ENCODE data around the gene CHRNG.
A peak's percentile ranks its signal among the peaks of the same experiment; 100 is the strongest.
"Not testable (repeated sequence)": the region's sequence is repeated elsewhere in the genome, so short reads cannot be mapped to it uniquely, and the experiment has no call there.

The CHRNG gene

GRCh38 chr2:232551776-232552175 lies 12.3 kb downstream of the CHRNG start:
- DNase-seq (ENCODE audit: low spot score in 2 of 2) (no peak), ATAC-seq (ENCODE audit: low read depth) (no peak)
- H3K9me3 Mint-ChIP-seq = peaks cover 1% of the 10 kb centered on the region
- H3K36me3 Mint-ChIP-seq = peaks cover 14% of the 10 kb centered on the region
- H3K27ac Mint-ChIP-seq = peak overlapping the region; percentile 97
- H3K27me3 Mint-ChIP-seq = no peaks in the 10 kb centered on the region
- H3K4me3 Mint-ChIP-seq = peak overlapping the region; percentile 100
- peaks cover 43% of the 10 kb centered on the region for H3K4me1 Mint-ChIP-seq

GRCh38 chr2:232556426-232556825 lies 16.9 kb downstream of the CHRNG start:
- Mint-ChIP-seq H3K27me3 (no peaks in the 10 kb centered on the region), H3K27ac (no peak overlapping the region), H3K9me3 (no peaks in the 10 kb centered on the region)

GRCh38 chr2:232562515-232563151 lies 23.1 kb downstream of the CHRNG start:
- peaks cover 40% of the 10 kb centered on the region for H3K36me3 Mint-ChIP-seq
- no peak overlapping the region for H3K4me3 Mint-ChIP-seq
- peaks cover 9% of the 10 kb centered on the region for H3K4me1 Mint-ChIP-seq
- ATAC-seq (ENCODE audit: low read depth) (peak; percentile 80), DNase-seq (ENCODE audit: low spot score in 2 of 2) (no peak)
- H3K9me3 Mint-ChIP-seq = no peaks in the 10 kb centered on the region
- H3K27ac Mint-ChIP-seq = no peak overlapping the region
- H3K27me3 Mint-ChIP-seq = no peaks in the 10 kb centered on the region

More at GRCh38 chr2:232556426-232556825, 16.9 kb downstream of the CHRNG start:
- DNase-seq (ENCODE audit: low spot score in 2 of 2) = no peak
- Mint-ChIP-seq H3K4me1 (peaks cover 32% of the 10 kb centered on the region), H3K4me3 (no peak overlapping the region), H3K36me3 (peaks cover 36% of the 10 kb centered on the region)
- no peak for ATAC-seq (ENCODE audit: low read depth)

DNA sequence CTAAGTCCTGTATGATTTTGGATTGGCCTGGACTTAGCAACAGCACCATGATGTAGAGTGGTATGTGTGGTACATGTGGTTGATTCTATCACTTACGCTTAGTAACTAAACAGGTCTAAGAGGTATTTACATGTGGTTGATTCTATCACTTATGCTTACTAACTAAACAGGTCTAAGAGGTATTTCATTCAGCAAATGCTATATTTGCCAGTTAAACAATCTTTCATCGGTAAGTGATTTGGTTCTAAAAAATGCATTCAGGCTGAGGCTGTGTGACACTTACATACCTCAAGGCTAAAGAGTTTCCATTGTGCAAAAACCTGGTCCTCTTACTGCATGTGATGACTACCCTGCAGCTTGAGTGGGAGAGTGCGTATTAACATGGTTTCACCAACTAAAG lies 24.1 kb downstream of the CHRNG start:
- DNase-seq (ENCODE audit: low spot score in 2 of 2) (no peak), ATAC-seq (ENCODE audit: low read depth) (no peak)
- Mint-ChIP-seq H3K4me1 (peaks cover 9% of the 10 kb centered on the region), H3K27ac (no peak overlapping the region), H3K27me3 (no peaks in the 10 kb centered on the region), H3K4me3 (no peak overlapping the region), H3K9me3 (no peaks in the 10 kb centered on the region), H3K36me3 (peaks cover 43% of the 10 kb centered on the region)

GRCh38 chr2:232567721-232568120 lies 28.2 kb downstream of the CHRNG start:
- ATAC-seq (ENCODE audit: low read depth) = no peak
- H3K9me3 Mint-ChIP-seq = no peaks in the 10 kb centered on the region
- peaks cover 3% of the 10 kb centered on the region for H3K4me1 Mint-ChIP-seq
- no peak overlapping the region for H3K4me3 Mint-ChIP-seq
- peaks cover 43% of the 10 kb centered on the region for H3K36me3 Mint-ChIP-seq
- H3K27ac Mint-ChIP-seq = no peak overlapping the region
- no peaks in the 10 kb centered on the region for H3K27me3 Mint-ChIP-seq
- DNase-seq (ENCODE audit: low spot score in 2 of 2) = no peak

GRCh38 chr2:232568161-232568560 lies 28.7 kb downstream of the CHRNG start:
- H3K27me3 Mint-ChIP-seq = no peaks in the 10 kb centered on the region
- no peak overlapping the region for H3K4me3 Mint-ChIP-seq
- no peaks in the 10 kb centered on the region for H3K9me3 Mint-ChIP-seq
- DNase-seq (ENCODE audit: low spot score in 2 of 2) (no peak), ATAC-seq (ENCODE audit: low read depth) (no peak)
- H3K4me1 Mint-ChIP-seq = no peaks in the 10 kb centered on the region
- no peak overlapping the region for H3K27ac Mint-ChIP-seq
- H3K36me3 Mint-ChIP-seq = peaks cover 42% of the 10 kb centered on the region

- no peaks in the 10 kb centered on the region for H3K27me3 Mint-ChIP-seq
- no peaks in the 10 kb centered on the region for H3K9me3 Mint-ChIP-seq
- H3K27ac Mint-ChIP-seq = no peak overlapping the region
- peaks cover 48% of the 10 kb centered on the region for H3K36me3 Mint-ChIP-seq
- ATAC-seq (ENCODE audit: low read depth) (no peak), DNase-seq (ENCODE audit: low spot score in 2 of 2) (no peak)
- H3K4me3 Mint-ChIP-seq = no peak overlapping the region
- H3K4me1 Mint-ChIP-seq = no peaks in the 10 kb centered on the region
Measured at GRCh38 chr2:232569541-232569940, 30.0 kb downstream of the CHRNG start.

- not testable (repeated sequence) for ATAC-seq (ENCODE audit: low read depth); H3K4me3 Mint-ChIP-seq; H3K9me3 Mint-ChIP-seq; H3K4me1 Mint-ChIP-seq; DNase-seq (ENCODE audit: low spot score in 2 of 2); H3K27ac Mint-ChIP-seq; H3K27me3 Mint-ChIP-seq
- H3K36me3 Mint-ChIP-seq = peaks cover 50% of the 10 kb centered on the region
Measured at GRCh38 chr2:232570481-232570880, 31.0 kb downstream of the CHRNG start.

GRCh38 chr2:232571026-232571474 lies 31.6 kb downstream of the CHRNG start:
- no peaks in the 10 kb centered on the region for H3K27me3 Mint-ChIP-seq
- no peaks in the 10 kb centered on the region for H3K9me3 Mint-ChIP-seq
- ATAC-seq (ENCODE audit: low read depth) = no peak
- DNase-seq (ENCODE audit: low spot score in 2 of 2) = no peak
- peaks cover 48% of the 10 kb centered on the region for H3K36me3 Mint-ChIP-seq
- no peaks in the 10 kb centered on the region for H3K4me1 Mint-ChIP-seq
- H3K4me3 Mint-ChIP-seq = no peak overlapping the region
- H3K27ac Mint-ChIP-seq = no peak overlapping the region

DNA sequence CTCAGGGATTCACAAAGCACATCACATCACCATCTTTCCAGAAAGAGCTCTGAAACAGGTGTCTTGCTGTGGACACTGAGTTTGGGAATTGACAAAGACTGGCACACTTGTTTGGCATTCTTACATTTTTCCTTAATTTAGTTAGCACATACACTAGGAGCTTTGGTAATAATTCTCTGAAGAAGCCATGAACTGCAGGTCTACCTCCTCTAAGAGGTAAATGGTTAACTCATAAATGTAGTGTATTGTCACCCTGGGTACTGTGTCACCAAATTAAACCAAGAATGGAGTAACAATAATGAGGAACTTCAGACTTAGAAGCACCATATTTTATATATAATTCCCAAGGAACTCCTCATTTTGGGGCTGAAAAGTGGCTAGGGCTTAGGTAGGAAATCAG lies 33.5 kb downstream of the CHRNG start:
- ATAC-seq (ENCODE audit: low read depth) (no peak), DNase-seq (ENCODE audit: low spot score in 2 of 2) (no peak)
- no peaks in the 10 kb centered on the region for H3K4me1 Mint-ChIP-seq
- H3K27ac Mint-ChIP-seq = no peak overlapping the region
- no peaks in the 10 kb centered on the region for H3K27me3 Mint-ChIP-seq
- no peaks in the 10 kb centered on the region for H3K9me3 Mint-ChIP-seq
- peaks cover 39% of the 10 kb centered on the region for H3K36me3 Mint-ChIP-seq
- no peak overlapping the region for H3K4me3 Mint-ChIP-seq

DNA sequence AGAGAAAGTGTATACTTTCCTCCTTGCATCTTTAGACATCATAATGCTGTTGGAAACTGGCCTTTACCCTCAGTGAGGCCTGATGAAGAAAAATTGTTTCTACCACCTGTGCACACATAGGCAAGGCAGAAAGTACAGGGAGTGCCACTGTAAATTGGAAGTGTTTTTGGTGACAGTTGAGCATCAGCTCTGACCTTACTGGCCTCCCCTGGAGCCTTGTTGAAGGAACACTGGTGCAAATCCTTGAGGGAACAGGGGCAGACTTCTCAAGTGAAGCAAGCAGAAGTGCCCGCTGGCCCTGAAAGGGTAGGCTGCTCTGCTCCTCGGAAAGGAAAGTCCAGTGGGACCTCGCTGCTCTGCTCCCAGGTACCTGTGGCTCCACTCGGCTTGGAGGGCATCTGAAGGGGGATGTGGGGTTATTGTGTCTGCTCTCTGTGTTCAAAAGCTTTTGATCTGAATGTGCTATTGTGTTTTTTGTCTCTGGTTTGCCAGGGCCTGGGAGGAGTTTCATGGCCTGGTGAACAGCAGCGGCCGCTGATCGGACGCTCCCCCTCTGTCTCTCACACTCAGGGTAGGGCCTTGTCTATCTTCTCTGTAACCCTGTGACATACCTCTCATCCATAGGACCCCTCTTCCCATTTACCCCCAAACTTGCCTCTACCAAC lies 34.4 kb downstream of the CHRNG start:
- ATAC-seq (ENCODE audit: low read depth) (no peak), DNase-seq (ENCODE audit: low spot score in 2 of 2) (no peak)
- no peak overlapping the region for H3K27ac Mint-ChIP-seq
- no peaks in the 10 kb centered on the region for H3K27me3 Mint-ChIP-seq
- no peaks in the 10 kb centered on the region for H3K9me3 Mint-ChIP-seq
- H3K4me1 Mint-ChIP-seq = no peaks in the 10 kb centered on the region
- H3K4me3 Mint-ChIP-seq = no peak overlapping the region
- H3K36me3 Mint-ChIP-seq = peaks cover 37% of the 10 kb centered on the region

DNA sequence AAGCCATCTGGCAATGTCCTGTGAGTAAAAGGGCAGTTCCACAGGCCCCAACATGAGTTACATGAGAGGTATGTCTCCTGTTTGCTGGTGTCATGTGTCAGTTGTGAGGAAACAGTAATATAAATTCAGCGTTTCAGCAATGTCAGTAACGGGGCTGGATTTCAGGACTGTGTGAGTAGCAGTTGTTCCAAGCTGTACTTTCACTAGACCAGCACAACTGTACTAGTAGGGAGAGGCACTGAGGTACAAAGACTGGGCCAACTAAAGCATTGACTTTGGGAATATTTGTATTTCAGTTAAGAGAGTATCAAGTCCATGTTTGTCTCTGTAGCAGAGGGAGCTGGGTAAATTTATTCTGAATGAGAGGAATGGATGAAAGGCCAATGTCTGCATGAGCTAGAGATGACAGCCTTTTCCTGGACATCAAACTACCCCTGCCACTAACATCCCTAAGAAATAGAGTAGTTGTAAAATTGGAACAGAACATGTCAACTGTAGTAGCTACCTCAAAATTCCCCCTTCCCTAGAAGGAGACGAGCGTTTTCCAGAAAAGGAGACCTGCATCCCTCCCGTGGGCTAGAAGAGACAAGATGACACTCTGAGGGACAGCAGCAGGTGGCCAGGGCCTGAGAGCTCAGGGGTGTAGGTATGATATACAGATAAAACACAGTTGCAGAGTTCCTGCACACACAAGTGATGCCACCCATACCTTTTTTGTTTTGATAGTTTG lies 35.3 kb downstream of the CHRNG start:
- no peak for DNase-seq (ENCODE audit: low spot score in 2 of 2)
- Mint-ChIP-seq H3K4me3 (no peak overlapping the region), H3K36me3 (peaks cover 31% of the 10 kb centered on the region), H3K9me3 (no peaks in the 10 kb centered on the region), H3K4me1 (no peaks in the 10 kb centered on the region), H3K27me3 (no peaks in the 10 kb centered on the region), H3K27ac (no peak overlapping the region)
- no peak for ATAC-seq (ENCODE audit: low read depth)

GRCh38 chr2:232575404-232575746 lies 35.9 kb downstream of the CHRNG start:
- no peaks in the 10 kb centered on the region for H3K9me3 Mint-ChIP-seq
- H3K36me3 Mint-ChIP-seq = peaks cover 32% of the 10 kb centered on the region
- ATAC-seq (ENCODE audit: low read depth) (no peak), DNase-seq (ENCODE audit: low spot score in 2 of 2) (no peak)
- H3K4me3 Mint-ChIP-seq = no peak overlapping the region
- H3K4me1 Mint-ChIP-seq = peaks cover 5% of the 10 kb centered on the region
- H3K27ac Mint-ChIP-seq = no peak overlapping the region
- no peaks in the 10 kb centered on the region for H3K27me3 Mint-ChIP-seq

GRCh38 chr2:232576995-232577394 lies 37.5 kb downstream of the CHRNG start:
- Mint-ChIP-seq H3K4me1 (peaks cover 8% of the 10 kb centered on the region), H3K4me3 (no peak overlapping the region), H3K27ac (no peak overlapping the region), H3K9me3 (no peaks in the 10 kb centered on the region), H3K36me3 (peaks cover 43% of the 10 kb centered on the region), H3K27me3 (no peaks in the 10 kb centered on the region)
- ATAC-seq (ENCODE audit: low read depth) = no peak
- no peak for DNase-seq (ENCODE audit: low spot score in 2 of 2)
